ENCODE measurements around the gene PARP3. TPM values are rescaled to one million over a fixed set of nuclear protein-coding genes. Genes with fewer than 3 reads are reported as not detected.

The PARP3 gene
- total RNA-seq, 6 experiments from 2014 or later = 13.7 to 20.1 (median 17.1) TPM

GRCh38 chr3:51945926-51946705, 4.0 kb downstream of the PARP3 start:
- no peak for DNase-seq

GRCh38 chr3:51946796-51947195, 4.6 kb downstream of the PARP3 start:
- H3K4me3 Mint-ChIP-seq = no peak overlapping the region
- no peak for DNase-seq
- H3K27ac Mint-ChIP-seq = no peak overlapping the region
- no peaks in the 10 kb centered on the region; the same call in none of the 2 replicates for H3K27me3 Mint-ChIP-seq (ENCODE audit: insufficient read depth)
- peaks cover 10% of the 10 kb centered on the region for H3K4me1 Mint-ChIP-seq (ENCODE audit: low read depth)
- TF ChIP-seq CTCF (IDR thresholded peaks at IDR 0.05) = no peak
- H3K9me3 Mint-ChIP-seq = no peaks in the 10 kb centered on the region
- H3K36me3 Mint-ChIP-seq (ENCODE audit: low read depth) = no peaks in the 10 kb centered on the region

More at GRCh38 chr3:51945926-51946705, 4.0 kb downstream of the PARP3 start:
- no peak overlapping the region for H3K27ac Mint-ChIP-seq
- TF ChIP-seq CTCF (IDR thresholded peaks at IDR 0.05) = no peak
- H3K27me3 Mint-ChIP-seq (ENCODE audit: insufficient read depth) = no peaks in the 10 kb centered on the region; the same call in none of the 2 replicates
- no peaks in the 10 kb centered on the region for H3K36me3 Mint-ChIP-seq (ENCODE audit: low read depth)
- H3K4me1 Mint-ChIP-seq (ENCODE audit: low read depth) = peaks cover 11% of the 10 kb centered on the region
- H3K4me3 Mint-ChIP-seq = no peak overlapping the region
- no peaks in the 10 kb centered on the region for H3K9me3 Mint-ChIP-seq

GRCh38 chr3:51947215-51947900, 5.2 kb downstream of the PARP3 start:
- TF ChIP-seq CTCF (IDR thresholded peaks at IDR 0.05) = no peak
- no peaks in the 10 kb centered on the region for H3K9me3 Mint-ChIP-seq
- H3K27ac Mint-ChIP-seq = no peak overlapping the region
- H3K4me3 Mint-ChIP-seq = no peak overlapping the region
- H3K36me3 Mint-ChIP-seq (ENCODE audit: low read depth) = no peaks in the 10 kb centered on the region
- DNase-seq = no peak
- peaks cover 12% of the 10 kb centered on the region for H3K4me1 Mint-ChIP-seq (ENCODE audit: low read depth)
- no peaks in the 10 kb centered on the region; the same call in none of the 2 replicates for H3K27me3 Mint-ChIP-seq (ENCODE audit: insufficient read depth)

GRCh38 chr3:51948016-51948580, 5.9 kb downstream of the PARP3 start:
- TF ChIP-seq CTCF (IDR thresholded peaks at IDR 0.05) = no peak
- H3K4me1 Mint-ChIP-seq (ENCODE audit: low read depth) = peaks cover 9% of the 10 kb centered on the region
- H3K27ac Mint-ChIP-seq = no peak overlapping the region
- H3K36me3 Mint-ChIP-seq (ENCODE audit: low read depth) = no peaks in the 10 kb centered on the region
- H3K9me3 Mint-ChIP-seq = no peaks in the 10 kb centered on the region
- H3K27me3 Mint-ChIP-seq (ENCODE audit: insufficient read depth) = no peaks in the 10 kb centered on the region; the same call in none of the 2 replicates
- H3K4me3 Mint-ChIP-seq = no peak overlapping the region
- no peak for DNase-seq

GRCh38 chr3:51949121-51949520, 7.0 kb downstream of the PARP3 start:
- TF ChIP-seq CTCF (IDR thresholded peaks at IDR 0.05) = no peak
- no peak overlapping the region for H3K4me3 Mint-ChIP-seq
- no peaks in the 10 kb centered on the region for H3K36me3 Mint-ChIP-seq (ENCODE audit: low read depth)
- no peak overlapping the region for H3K27ac Mint-ChIP-seq
- no peaks in the 10 kb centered on the region for H3K9me3 Mint-ChIP-seq
- H3K4me1 Mint-ChIP-seq (ENCODE audit: low read depth) = peaks cover 18% of the 10 kb centered on the region
- no peaks in the 10 kb centered on the region; the same call in none of the 2 replicates for H3K27me3 Mint-ChIP-seq (ENCODE audit: insufficient read depth)
- no peak for DNase-seq
